Stimulated activated memory B cell treated with anti-CD40 and anti-IgM and Interleukin-4, amounts not matched to agents 10 μg/mL and 1 μg/mL and 100 μg/mL, for 72 hours (primary cell): ENCODE measurements around the gene RNF39.

Source experiments
- ATAC-seq: fragments of 150-1000 bp; cut with Tn5 transposase; 2 replicates; pipeline ENCODE4 v1.10.0; 2021
- H3K27ac Mint-ChIP-seq: one replicate; pipeline ENCODE4 v1.8.0; 2022; ENCODE audit warnings: mild to moderate bottlenecking, mixed read lengths
- H3K27me3 Mint-ChIP-seq: one replicate; pipeline ENCODE4 v1.8.0; 2022; ENCODE audit warnings: mixed read lengths
- H3K36me3 Mint-ChIP-seq: one replicate; pipeline ENCODE4 v1.8.0; 2022; ENCODE audit warnings: mixed read lengths
- H3K4me1 Mint-ChIP-seq: one replicate; pipeline ENCODE4 v1.8.0; 2022; ENCODE audit warnings: mixed read lengths
- H3K4me3 Mint-ChIP-seq: one replicate; pipeline ENCODE4 v1.8.0; 2022; ENCODE audit warnings: mild to moderate bottlenecking, moderate library complexity, mixed read lengths
- H3K9me3 Mint-ChIP-seq: one replicate; pipeline ENCODE4 v1.8.0; 2022; ENCODE audit warnings: mixed read lengths

Gene RNF39

DNA sequence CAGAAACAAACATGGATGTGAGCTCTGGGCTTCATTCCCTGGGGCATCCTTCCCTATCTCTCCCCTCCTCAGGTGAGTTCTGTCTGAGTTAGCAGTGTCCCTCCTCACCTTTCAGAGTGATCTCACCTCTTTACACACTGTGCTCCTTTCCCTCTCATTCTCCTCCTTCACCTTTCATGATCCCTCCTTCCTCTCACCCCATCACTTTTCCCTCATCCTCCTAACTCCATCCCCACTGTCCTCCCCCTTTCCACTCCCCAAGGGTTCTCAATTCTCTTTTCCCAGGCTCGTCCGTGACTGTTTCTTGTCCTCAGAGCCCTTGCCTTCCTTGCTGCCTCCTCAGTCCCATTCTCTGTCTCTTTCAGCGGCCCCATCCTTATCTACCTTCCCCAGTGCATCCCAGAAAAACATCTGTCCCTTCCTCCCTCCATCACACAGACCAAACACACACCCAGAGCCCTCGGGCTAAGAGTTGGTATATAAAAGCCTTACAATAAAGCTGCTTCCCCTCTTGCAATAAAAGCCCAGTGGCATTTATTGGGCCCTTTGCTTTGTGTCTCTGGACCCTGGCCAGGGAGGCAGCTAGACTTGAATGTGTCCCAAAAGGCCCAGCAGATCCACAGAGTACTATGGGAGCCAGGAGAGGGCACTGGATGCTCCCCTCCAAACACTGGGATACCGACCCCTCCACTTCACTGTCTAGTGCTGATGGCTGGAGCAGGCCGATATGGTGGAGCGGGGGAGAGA, 1.9 kb downstream of the RNF39 start:
- H3K27ac Mint-ChIP-seq, result no peak overlapping the region
- H3K4me3 Mint-ChIP-seq, result peak overlapping the region; percentile 12
- H3K27me3 Mint-ChIP-seq, result peaks cover 74% of the 10 kb centered on the region

DNA sequence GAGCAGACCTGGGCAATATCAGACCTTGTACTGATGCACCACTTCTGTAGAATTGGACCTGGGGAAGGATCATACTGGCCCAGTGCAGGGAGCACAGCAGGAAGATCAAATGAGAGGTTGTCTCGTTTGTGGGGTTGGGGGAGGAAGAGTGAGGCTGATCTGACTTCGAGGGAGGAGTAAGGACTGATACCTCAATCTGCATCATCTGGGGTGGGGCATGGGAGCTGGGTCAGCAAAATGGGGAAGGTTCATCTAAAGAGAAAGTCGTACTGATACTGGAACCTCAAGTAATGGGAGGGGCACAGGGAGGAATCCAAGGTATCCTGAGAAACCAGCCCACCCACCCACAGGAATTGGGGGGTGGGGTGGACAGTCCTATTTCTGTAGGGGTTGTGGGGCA, 3.7 kb downstream of the RNF39 start:
- peaks cover 61% of the 10 kb centered on the region for H3K27me3 Mint-ChIP-seq
- ATAC-seq, result no peak
- peaks cover 53% of the 10 kb centered on the region for H3K4me1 Mint-ChIP-seq
- H3K27ac Mint-ChIP-seq, result no peak overlapping the region
- no peak overlapping the region for H3K4me3 Mint-ChIP-seq
- H3K9me3 Mint-ChIP-seq, result no peaks in the 10 kb centered on the region
- H3K36me3 Mint-ChIP-seq, result peaks cover 56% of the 10 kb centered on the region

More for the DNA sequence above, 1.9 kb downstream of the RNF39 start:
- no peak for ATAC-seq
- H3K4me1 Mint-ChIP-seq, result peaks cover 37% of the 10 kb centered on the region
- no peaks in the 10 kb centered on the region for H3K9me3 Mint-ChIP-seq
- H3K36me3 Mint-ChIP-seq, result peaks cover 43% of the 10 kb centered on the region

DNA sequence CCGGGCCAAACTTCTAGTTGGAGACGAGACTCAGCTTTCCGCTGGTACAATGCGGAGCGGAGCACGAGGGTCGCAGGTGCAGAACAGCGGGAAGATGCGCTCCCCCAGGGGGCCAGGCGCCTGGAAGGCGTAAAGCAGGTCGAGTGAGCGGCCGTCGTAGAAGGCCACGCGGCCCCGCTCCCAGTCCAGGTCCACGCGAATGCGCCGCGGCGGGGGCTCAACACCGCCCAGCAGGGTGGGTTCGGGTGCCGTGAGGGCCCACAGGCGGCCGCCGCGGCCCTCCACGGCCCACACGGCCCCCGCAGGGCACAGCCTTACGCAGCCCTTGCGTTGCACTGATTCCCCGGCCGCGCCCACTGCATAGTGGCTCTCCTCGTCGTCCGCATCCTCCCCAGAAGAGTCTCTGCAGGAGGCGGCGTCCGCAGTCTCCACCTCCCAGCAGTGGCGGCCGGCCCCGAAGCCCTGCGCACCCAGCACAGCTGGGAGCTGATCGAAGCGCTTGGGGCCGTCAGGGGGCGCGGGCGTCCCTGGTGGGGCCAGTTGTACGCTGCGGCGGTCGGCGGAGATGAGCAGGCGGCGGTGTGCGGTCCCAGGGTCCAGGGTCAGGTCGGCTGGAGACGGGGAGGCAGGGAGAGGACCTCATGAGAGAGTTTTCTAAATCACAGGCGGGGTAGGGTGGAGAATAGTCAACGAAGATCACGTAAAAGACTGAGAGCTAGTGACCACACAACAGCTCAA, 4.3 kb downstream of the RNF39 start:
- H3K27ac Mint-ChIP-seq, result no peak overlapping the region
- peaks cover 55% of the 10 kb centered on the region for H3K27me3 Mint-ChIP-seq
- H3K9me3 Mint-ChIP-seq, result no peaks in the 10 kb centered on the region
- H3K36me3 Mint-ChIP-seq, result peaks cover 56% of the 10 kb centered on the region
- peaks cover 55% of the 10 kb centered on the region for H3K4me1 Mint-ChIP-seq
- H3K4me3 Mint-ChIP-seq, result no peak overlapping the region
- ATAC-seq, result no peak

DNA sequence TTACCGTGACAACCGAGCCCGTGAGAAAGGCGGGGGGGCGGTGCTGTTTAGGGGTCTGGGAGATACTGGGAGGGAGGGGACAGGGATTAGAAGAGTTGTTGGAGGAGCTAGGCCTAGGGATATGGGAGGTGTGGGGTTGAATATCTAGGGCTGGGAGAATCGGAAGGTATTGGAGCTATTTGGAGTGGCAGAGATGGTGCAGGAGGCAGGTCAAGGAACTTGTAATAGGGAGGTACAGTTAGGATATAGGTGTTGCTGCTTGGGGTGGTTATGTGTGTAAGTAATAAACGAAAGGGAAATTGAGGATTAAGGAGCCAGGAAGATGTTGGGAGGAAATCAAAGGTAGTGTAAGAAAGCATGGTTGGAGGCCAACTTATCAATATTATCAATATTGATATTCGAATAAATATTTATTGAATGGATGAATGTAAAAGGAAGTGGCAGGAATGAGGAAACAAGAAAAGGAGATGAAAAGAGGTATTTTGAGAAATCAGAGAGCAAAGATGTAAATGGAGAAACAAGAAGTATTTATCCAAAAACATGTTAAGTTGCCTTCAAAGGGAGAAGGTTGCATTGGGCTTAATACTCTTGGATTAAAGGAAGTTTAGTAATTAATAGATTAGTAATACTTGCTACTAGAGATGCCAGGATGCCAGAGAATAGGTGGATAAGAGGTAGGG, 8.0 kb downstream of the RNF39 start:
- peaks cover 55% of the 10 kb centered on the region for H3K36me3 Mint-ChIP-seq
- H3K27ac Mint-ChIP-seq, result peak overlapping the region; percentile 85
- ATAC-seq, result no peak
- peaks cover 56% of the 10 kb centered on the region for H3K4me1 Mint-ChIP-seq
- peaks cover 22% of the 10 kb centered on the region for H3K27me3 Mint-ChIP-seq
- peak overlapping the region; percentile 88 for H3K4me3 Mint-ChIP-seq
- no peaks in the 10 kb centered on the region for H3K9me3 Mint-ChIP-seq

DNA sequence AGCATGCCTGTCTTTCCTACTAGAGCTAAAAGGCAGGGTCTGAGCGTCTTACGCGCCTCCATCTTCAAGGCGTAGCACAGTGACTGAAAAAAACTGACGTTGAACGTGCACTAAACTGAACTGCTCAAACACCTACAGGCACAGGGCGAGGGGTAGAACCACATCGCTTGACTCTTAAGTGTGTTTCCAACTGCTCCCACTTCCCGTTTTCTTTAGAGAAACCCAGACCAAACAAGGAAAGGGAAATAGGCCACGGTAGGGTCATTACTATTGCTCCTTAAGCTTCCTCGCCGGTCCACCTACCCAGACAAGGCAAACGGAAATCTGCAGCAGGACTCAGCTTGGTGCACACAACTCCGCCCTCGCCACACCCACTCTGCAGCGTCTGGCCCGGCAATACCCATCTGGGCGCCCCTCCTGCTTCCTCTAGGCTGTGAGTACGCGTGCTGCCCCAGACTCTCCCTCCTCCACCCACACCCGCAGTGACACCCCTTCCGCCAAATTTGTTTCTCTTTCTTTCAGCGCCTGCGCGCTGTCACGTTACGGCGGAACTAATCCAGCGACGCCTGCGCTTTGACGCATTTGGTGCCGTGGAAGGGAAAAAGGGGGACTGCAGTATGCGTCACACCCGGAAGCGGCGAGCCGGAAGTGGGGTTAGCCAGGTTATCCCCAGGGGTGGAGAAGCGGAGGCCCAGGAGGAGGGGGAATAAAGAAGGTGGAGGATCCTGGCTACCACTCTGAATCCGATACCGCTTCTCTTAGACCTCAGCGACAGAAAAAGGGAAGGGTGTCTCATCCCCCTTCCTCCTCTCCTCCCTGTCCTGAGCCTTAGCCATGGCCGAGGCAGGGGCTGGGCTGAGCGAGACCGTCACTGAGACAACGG, 8.8 kb downstream of the RNF39 start, which contains the start of gene PPP1R11:
PPP1R11 (plus strand) TSS at position 622 of the 883 bp plus-strand sequence; CDS start at position 835, 213 bp downstream.
- Mint-ChIP-seq H3K4me1 (peaks cover 53% of the 10 kb centered on the region), H3K9me3 (no peaks in the 10 kb centered on the region), H3K4me3 (peak within 1 kb of the TSS; percentile 88), H3K27me3 (peaks cover 14% of the 10 kb centered on the region), H3K27ac (peak within 1 kb of the TSS; percentile 85), H3K36me3 (peaks cover 49% of the 10 kb centered on the region)
- ATAC-seq, result peak; percentile 100

DNA sequence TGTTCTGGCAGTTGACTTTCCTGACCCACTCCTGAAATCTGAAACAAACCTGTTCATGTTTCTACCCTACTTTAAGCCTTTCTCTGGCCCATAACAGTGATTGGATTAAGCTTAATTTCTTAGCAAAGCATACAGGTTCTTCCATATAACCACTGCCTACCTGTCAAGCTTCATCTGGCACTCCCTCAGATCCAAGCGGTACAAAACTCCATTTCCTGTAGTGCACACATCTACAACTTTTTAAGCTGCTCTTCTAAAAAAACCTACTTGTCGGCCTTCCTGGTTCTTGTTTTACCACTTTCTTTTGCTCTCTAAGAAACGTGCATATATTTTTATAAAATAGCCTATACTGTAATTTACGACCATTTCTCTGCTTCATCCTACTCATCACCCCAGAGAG, 9.5 kb downstream of the RNF39 start:
- Mint-ChIP-seq H3K36me3 (peaks cover 45% of the 10 kb centered on the region), H3K4me3 (peak overlapping the region; percentile 88), H3K4me1 (peaks cover 52% of the 10 kb centered on the region)

DNA sequence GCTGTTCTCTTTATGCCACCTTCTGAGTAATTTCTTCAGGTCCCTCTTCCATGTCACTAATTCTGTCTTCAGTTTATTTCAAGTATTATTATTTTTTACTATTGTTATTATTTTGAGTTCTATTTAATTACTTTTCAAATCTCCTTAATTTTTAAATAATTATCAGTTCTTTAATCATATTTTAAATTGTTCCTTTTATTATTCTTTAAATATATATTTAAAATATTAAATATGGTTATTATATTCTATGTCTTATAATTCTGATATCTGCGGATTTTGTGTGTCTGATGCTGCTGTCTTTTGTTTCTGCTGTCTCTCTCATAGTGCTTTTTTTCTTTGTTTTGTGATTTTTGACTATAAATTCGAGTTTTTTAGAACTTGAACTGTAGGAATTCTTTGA, 12.3 kb downstream of the RNF39 start:
- Mint-ChIP-seq H3K36me3 (peaks cover 18% of the 10 kb centered on the region), H3K4me3 (no peak overlapping the region), H3K27me3 (no peaks in the 10 kb centered on the region), H3K4me1 (peaks cover 49% of the 10 kb centered on the region), H3K27ac (peak overlapping the region; percentile 43), H3K9me3 (no peaks in the 10 kb centered on the region)
- no peak for ATAC-seq

More for the DNA sequence above, 9.5 kb downstream of the RNF39 start:
- H3K27ac Mint-ChIP-seq, result peak overlapping the region; percentile 85
- H3K27me3 Mint-ChIP-seq, result peaks cover 9% of the 10 kb centered on the region
- ATAC-seq, result no peak
- H3K9me3 Mint-ChIP-seq, result no peaks in the 10 kb centered on the region

DNA sequence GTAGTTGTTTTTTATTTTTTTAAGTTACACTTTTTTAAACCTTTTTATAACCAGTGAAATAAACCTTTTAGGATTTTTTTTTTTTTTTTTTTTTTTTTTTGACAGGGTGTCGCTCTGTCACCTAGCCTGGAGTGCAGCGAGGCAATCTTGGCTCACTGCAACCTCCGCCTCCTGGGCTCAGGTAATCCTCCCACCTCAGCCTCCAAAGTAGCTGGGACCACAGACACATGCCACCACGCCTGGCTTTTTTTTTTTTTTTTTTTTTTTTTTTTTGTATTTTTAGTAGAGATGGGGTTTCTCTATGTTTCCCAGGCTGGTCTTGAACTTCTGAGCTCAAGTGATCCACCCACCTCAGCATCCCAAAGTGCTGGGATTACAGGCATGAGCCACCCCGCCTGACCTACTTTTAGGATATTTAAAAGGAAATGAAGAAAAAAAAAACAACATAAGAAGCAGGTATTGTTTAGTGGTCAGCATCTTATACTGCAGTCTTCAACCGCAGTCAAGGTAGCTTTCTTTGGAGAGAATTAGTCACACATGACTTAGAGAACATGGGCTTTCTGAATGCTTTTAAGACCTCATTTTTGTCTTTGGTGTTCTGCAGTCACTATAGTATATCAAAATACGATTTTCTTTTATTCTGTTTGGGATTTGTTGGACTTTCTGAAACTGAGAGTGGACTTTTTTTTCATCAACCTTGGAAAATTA, 12.9 kb downstream of the RNF39 start:
- H3K36me3 Mint-ChIP-seq, result peaks cover 14% of the 10 kb centered on the region
- ATAC-seq, result no peak
- H3K4me3 Mint-ChIP-seq, result no peak overlapping the region
- no peaks in the 10 kb centered on the region for H3K9me3 Mint-ChIP-seq
- H3K4me1 Mint-ChIP-seq, result peaks cover 42% of the 10 kb centered on the region
- peak overlapping the region; percentile 43 for H3K27ac Mint-ChIP-seq
- H3K27me3 Mint-ChIP-seq, result no peaks in the 10 kb centered on the region

DNA sequence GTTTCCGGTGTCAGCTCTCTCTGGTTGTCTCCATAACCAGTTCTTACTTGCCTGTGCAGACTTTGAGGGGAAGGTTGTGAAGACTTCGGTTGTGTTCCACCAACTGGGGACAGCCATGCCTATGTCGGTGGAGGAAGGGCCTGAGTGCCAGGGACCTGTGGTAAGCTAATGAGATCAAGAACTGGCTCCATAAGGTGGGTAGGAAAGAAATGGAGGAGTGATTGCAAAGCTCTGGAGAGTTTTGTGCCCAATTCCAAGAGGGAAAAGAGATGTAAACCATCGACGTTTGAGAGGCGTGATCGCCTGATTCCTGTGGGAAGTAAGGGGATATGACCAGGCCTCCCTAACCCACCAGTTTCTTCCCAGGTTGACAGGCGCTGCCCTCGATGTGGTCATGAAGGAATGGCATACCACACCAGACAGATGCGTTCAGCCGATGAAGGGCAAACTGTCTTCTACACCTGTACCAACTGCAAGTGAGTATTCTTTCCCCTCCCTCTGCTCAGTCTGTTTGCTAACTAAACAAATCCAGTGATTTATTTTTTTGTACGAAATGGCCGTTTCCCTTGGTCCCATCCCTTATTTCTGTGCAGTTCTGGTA, 13.6 kb downstream of the RNF39 start:
- H3K9me3 Mint-ChIP-seq, result no peaks in the 10 kb centered on the region
- peaks cover 18% of the 10 kb centered on the region for H3K36me3 Mint-ChIP-seq
- peak overlapping the region; percentile 91 for H3K4me3 Mint-ChIP-seq
- no peaks in the 10 kb centered on the region for H3K27me3 Mint-ChIP-seq
- H3K27ac Mint-ChIP-seq, result peak overlapping the region; percentile 91
- peaks cover 36% of the 10 kb centered on the region for H3K4me1 Mint-ChIP-seq
- peak; percentile 40 for ATAC-seq

DNA sequence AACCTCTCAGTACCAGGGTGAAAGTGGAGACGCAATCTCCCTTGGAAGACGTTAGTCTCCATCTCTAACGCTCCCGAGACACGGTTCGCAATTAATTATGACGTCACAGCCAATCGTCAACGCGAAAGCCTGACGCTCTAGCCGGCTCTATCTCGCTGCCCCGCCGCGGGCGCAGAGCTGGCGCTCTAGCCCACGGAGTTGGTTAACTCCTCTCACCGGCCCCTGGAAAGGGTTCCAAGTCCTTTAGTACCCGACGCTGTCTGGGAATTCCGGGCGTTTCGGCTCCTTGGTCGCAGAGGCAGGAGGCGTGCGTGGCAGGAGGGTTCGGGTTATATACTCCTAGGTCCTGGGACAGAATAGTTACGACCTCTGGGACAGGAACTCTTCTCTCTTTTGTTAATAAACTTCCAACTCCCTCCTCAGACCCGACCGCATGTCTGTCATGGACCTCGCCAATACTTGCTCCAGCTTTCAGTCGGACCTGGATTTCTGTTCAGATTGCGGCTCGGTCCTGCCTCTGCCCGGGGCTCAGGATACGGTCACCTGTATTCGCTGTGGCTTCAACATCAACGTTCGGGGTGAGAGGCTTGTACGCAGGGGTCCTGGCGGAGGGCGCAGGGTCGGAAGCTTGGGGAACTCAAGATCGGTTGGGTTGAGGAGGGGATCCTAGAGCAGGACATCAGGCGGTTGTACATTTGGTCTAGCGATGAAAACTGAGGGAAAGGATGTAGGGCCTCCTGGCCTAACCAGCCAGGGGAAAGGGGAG, 14.3 kb downstream of the RNF39 start, which contains the start of gene POLR1H:
POLR1H (plus strand) TSS at position 174 of the 766 bp plus-strand sequence; CDS start at position 434, 260 bp downstream.
- Mint-ChIP-seq H3K27ac (peak within 1 kb of the TSS; percentile 91), H3K36me3 (peaks cover 25% of the 10 kb centered on the region), H3K27me3 (no peaks in the 10 kb centered on the region), H3K9me3 (no peaks in the 10 kb centered on the region), H3K4me3 (peak within 1 kb of the TSS; percentile 91), H3K4me1 (peaks cover 34% of the 10 kb centered on the region)
- ATAC-seq, result peak; percentile 97

DNA sequence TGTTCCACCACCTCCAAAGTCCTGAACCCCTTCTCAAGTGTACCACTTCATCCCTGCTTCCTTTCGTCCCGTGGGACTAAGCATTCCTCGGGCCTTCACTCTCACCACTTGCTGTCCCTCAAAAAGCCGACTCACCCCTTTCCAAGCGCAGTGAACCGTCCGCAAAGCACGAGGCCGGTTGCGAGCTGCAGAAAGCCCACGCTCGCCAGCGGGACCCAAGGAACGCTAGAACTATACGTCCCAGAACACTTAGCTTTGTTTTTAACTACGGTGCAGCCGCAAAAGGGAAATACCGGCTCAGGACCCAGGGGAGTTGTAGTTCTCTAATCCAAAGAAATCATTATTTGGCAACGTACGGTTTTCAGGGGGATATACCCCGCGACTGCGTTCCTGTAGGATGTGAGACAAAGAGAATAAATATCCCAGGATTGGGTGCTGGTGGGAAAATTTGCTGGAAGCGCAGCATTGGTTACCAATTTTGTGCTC, 14.9 kb downstream of the RNF39 start:
- H3K4me3 Mint-ChIP-seq, result peak overlapping the region; percentile 91
- H3K27me3 Mint-ChIP-seq, result no peaks in the 10 kb centered on the region
- peaks cover 28% of the 10 kb centered on the region for H3K4me1 Mint-ChIP-seq
- peaks cover 25% of the 10 kb centered on the region for H3K36me3 Mint-ChIP-seq
- peak overlapping the region; percentile 91 for H3K27ac Mint-ChIP-seq
- ATAC-seq, result peak; percentile 68
- no peaks in the 10 kb centered on the region for H3K9me3 Mint-ChIP-seq

DNA sequence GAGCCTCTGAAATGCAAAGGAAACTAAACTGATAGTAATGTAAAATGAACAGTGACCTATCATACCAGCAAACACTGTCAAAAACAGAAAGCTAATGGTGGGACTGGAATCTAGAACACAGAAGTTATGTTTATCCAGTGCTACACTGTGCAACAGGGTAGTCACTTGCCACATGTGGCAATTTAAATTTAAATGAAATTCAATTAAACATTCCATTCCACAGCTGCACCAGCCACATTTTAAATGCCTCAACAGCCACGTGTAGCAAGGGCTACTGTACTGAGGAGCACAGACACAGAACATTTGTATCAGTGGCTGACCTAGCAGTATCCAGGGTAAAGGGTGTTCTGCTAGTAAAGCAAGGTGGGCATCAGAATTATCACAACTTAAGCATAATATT, 20.1 kb downstream of the RNF39 start:
- H3K9me3 Mint-ChIP-seq, result no peaks in the 10 kb centered on the region
- no peaks in the 10 kb centered on the region for H3K27me3 Mint-ChIP-seq
- no peak overlapping the region for H3K4me3 Mint-ChIP-seq
- peaks cover 14% of the 10 kb centered on the region for H3K4me1 Mint-ChIP-seq
- peaks cover 21% of the 10 kb centered on the region for H3K36me3 Mint-ChIP-seq
- ATAC-seq, result no peak
- H3K27ac Mint-ChIP-seq, result no peak overlapping the region

DNA sequence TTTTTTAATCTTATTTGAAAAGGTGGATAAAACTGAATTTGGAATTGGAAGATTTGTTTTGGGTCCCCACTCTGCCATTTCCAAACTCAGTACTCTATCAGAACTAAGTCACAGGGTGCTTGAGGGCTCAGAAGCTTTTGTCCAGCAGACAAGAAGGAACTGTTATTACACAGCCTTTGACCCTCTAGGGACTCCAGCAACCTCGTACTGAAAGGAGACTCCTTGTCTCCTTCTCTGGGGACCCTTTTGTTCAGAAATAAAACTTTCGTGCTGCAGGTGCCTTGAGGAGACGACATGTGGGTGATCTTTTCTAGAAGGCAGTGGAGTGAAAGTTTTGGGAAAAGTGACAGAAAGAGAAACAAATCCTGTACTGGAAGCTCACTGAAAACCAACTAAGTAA, 21.9 kb downstream of the RNF39 start:
- no peaks in the 10 kb centered on the region for H3K27me3 Mint-ChIP-seq
- no peak overlapping the region for H3K4me3 Mint-ChIP-seq
- H3K9me3 Mint-ChIP-seq, result no peaks in the 10 kb centered on the region
- H3K27ac Mint-ChIP-seq, result no peak overlapping the region
- peaks cover 6% of the 10 kb centered on the region for H3K4me1 Mint-ChIP-seq
- ATAC-seq, result no peak
- peaks cover 21% of the 10 kb centered on the region for H3K36me3 Mint-ChIP-seq
